Lung (tissue), 12 donors: Measurements from ENCODE around the gene TAGLN. TPM values are rescaled to one million over a fixed set of nuclear protein-coding genes. Genes with fewer than 3 reads are reported as not detected.
A peak's percentile ranks its signal among the peaks of the same experiment; 100 is the strongest.

Experiments used
- ATAC-seq: fragments of 200-7000 bp; cut with Tn5 transposase; one replicate; pipeline ENCODE4 v1.9.1; 2020; ENCODE audit warnings: moderate number of reproducible peaks; ENCODE audit not compliant: insufficient read depth, low FRiP score
- DNase-seq, 3 donors: peaks; one replicate each; pipeline ENCODE4 v3.0.0-alpha.2; 2013 to 2017
- H3K27ac ChIP-seq, 2 donors: one replicate each; pipeline ENCODE4 v1.5.1; 2013; ENCODE audit warnings: mild to moderate bottlenecking in 2 of 2, moderate library complexity in 2 of 2, control low read depth in 1 of 2, inconsistent platforms in 1 of 2, low read depth in 1 of 2, low read length in 1 of 2
- H3K27me3 ChIP-seq, 3 donors: one replicate each; pipeline ENCODE4 v1.5.1; 2013; ENCODE audit warnings: low read length in 2 of 3; ENCODE audit not compliant: control insufficient read depth in 3 of 3, insufficient read depth in 3 of 3
- H3K36me3 ChIP-seq, 4 donors: one replicate each; pipeline ENCODE4 v1.5.1; 2013; ENCODE audit warnings: low read length in 4 of 4, mild to moderate bottlenecking in 1 of 4, moderate library complexity in 1 of 4; ENCODE audit not compliant: control insufficient read depth in 4 of 4, insufficient read depth in 4 of 4
- H3K4me1 ChIP-seq, 5 donors: one replicate each; pipeline ENCODE4 v1.5.1; 2013; ENCODE audit warnings: low read length in 5 of 5, mild to moderate bottlenecking in 2 of 5, moderate library complexity in 1 of 5; ENCODE audit not compliant: control insufficient read depth in 5 of 5, insufficient read depth in 5 of 5
- H3K4me3 ChIP-seq: one replicate; pipeline ENCODE4 v1.5.1; 2013; ENCODE audit warnings: mild to moderate bottlenecking, control low read depth, moderate library complexity
- H3K9ac ChIP-seq, 2 donors: one replicate each; pipeline ENCODE4 v1.5.1; 2013; ENCODE audit warnings: low read length in 2 of 2, control low read depth in 1 of 2; ENCODE audit not compliant: insufficient read depth in 1 of 2
- H3K9me3 ChIP-seq, 4 donors: one replicate each; pipeline ENCODE4 v1.5.1; 2013; ENCODE audit warnings: low read length in 3 of 4, mild to moderate bottlenecking in 1 of 4, moderate library complexity in 1 of 4; ENCODE audit not compliant: control insufficient read depth in 4 of 4, insufficient read depth in 3 of 4
- WGBS, 2 donors: extraction: QIAGEN DNeasy Blood & Tissue Kit; methylation state at CpG; one replicate each; pipeline ENCODE4 v1.1.7; 2013; 5-methylcytosine and 5-hydroxymethylcytosine counted together
- polyA plus RNA-seq, 2 donors: library from polyadenylated mRNA; stranded (reverse); fragments of 200-250 nt; gene quantifications; one replicate each; pipeline ENCODE4 v1.2.1, GENCODE V29; 2013
- total RNA-seq, 2 donors: library from RNA; depleted of rRNA in 1 of 2; stranded (reverse); fragments of >200 nt in 1 of 2; gene quantifications; one replicate each; pipeline ENCODE4 v1.2.1, GENCODE V29; 2014 to 2021
- TF ChIP-seq, protein P1 (sequence below): IDR thresholded peaks from 2 replicates; pipeline ENCODE4 v1.5.1; 2012; ENCODE audit warnings: mild to moderate bottlenecking; ENCODE audit errors: control extremely low read depth, extremely low read depth
- donor health status: control.
- donor health status: control.
- donor health status: Bipolar disorder and iron deficiency.
- donor health status: healthy.
- donor health status: DM: yes; HTN: yes; CAD: no.

Gene TAGLN
- total and polyA plus RNA-seq, 4 donors: 172 to 683 (median 519) TPM

DNA sequence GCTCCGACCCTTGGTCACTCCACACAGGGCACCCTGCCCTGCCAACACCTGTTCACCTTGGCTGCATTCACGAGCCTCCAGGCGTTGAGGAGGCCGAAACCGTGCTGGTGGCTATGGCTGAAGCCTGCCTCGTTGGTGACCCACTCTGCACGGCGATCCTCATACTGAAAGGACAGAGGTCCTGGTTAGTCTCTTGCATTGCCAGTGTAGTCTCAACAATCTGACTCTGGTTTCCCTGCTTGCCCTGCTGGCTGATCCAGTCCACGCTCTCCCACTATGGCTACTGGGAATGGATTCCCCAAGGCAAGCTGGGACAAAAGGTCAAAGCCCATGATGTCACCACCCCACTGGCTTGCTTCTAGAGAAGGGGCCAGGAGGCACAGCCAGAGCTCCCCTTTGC is 19.8 kb downstream of the TAGLN start:
- H3K36me3 ChIP-seq: peaks cover 24 to 64% (median 34%) of the 10 kb centered on the region in 4 donors
- 92 to 94% methylated on average over 9 of the region's 9 CpGs for WGBS, 2 donors

DNA sequence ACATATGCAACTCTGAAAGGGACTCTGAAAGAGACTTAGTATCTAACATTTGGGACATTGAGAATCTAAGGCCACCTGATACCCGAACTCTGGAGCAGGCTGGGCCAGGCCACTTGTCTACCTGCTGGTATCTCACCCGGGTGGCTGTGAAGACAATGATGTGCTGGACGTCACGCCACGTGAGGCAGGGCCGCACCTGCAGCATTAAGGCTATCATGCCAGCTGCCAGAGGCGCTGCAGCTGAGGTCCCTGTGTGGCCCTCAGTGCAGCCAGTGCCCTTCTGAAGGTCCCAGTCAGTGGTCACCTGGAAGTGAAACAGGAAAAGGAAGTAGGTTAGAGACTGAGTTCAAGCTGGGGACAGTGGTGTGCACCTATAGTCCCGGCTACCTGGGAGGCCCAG is 20.3 kb downstream of the TAGLN start:
- WGBS, 2 donors: 92 to 93% methylated on average over 8 of the region's 8 CpGs
- no peak overlapping the region for H3K9ac ChIP-seq
- H3K4me1 ChIP-seq: peaks cover 0 to 20% (median 6%) of the 10 kb centered on the region in 5 donors
- H3K27me3 ChIP-seq: no peaks in the 10 kb centered on the region
- H3K4me3 ChIP-seq: no peak overlapping the region
- H3K9me3 ChIP-seq: no peaks in the 10 kb centered on the region
- peaks cover 22 to 60% (median 34%) of the 10 kb centered on the region in 4 donors for H3K36me3 ChIP-seq
- no peak overlapping the region for H3K27ac ChIP-seq
- TF ChIP-seq, protein P1, sequence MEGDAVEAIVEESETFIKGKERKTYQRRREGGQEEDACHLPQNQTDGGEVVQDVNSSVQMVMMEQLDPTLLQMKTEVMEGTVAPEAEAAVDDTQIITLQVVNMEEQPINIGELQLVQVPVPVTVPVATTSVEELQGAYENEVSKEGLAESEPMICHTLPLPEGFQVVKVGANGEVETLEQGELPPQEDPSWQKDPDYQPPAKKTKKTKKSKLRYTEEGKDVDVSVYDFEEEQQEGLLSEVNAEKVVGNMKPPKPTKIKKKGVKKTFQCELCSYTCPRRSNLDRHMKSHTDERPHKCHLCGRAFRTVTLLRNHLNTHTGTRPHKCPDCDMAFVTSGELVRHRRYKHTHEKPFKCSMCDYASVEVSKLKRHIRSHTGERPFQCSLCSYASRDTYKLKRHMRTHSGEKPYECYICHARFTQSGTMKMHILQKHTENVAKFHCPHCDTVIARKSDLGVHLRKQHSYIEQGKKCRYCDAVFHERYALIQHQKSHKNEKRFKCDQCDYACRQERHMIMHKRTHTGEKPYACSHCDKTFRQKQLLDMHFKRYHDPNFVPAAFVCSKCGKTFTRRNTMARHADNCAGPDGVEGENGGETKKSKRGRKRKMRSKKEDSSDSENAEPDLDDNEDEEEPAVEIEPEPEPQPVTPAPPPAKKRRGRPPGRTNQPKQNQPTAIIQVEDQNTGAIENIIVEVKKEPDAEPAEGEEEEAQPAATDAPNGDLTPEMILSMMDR: no peak
- DNase-seq (no peak), ATAC-seq (no peak)

More for the DNA sequence above, 19.8 kb downstream of the TAGLN start:
- no peak for ATAC-seq
- peak in 1 of 3 donors; percentile 4 for DNase-seq
- H3K27me3 ChIP-seq: no peaks in the 10 kb centered on the region
- H3K27ac ChIP-seq: peak overlapping the region in 1 of 2 donors; percentile 21
- peaks cover 0 to 20% (median 6%) of the 10 kb centered on the region in 5 donors for H3K4me1 ChIP-seq
- H3K9me3 ChIP-seq: no peaks in the 10 kb centered on the region
- no peak overlapping the region for H3K4me3 ChIP-seq
- H3K9ac ChIP-seq: no peak overlapping the region
- TF ChIP-seq, protein P1: no peak

DNA sequence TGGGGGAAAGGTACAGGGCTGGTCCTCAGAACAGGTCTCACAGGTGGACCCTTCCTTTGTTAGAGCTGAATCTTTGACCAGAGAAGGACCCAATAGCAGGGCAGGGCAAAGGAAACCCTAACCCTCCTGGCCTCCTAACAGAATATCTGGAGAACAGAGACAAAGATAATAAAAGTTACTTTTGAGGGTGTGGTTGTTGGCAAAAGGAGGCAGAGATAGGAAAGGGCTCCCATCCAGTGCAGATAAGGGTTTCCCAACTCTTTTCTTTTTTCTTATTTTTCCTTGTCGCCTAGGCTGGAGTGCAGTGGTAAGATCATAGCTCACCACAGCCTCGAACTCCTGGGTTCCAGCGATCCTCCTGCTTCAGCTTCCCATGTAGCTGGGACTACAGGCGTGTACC is 20.8 kb downstream of the TAGLN start:
- TF ChIP-seq, protein P1: no peak
- DNase-seq: no peak
- Histone ChIP-seq H3K27me3 (no peaks in the 10 kb centered on the region), H3K27ac (peak overlapping the region in 1 of 2 donors; percentile 34), H3K9me3 (no peaks in the 10 kb centered on the region), H3K9ac (no peak overlapping the region), H3K4me1 (peaks cover 0 to 20% (median 6%) of the 10 kb centered on the region in 5 donors), H3K4me3 (no peak overlapping the region), H3K36me3 (peaks cover 20 to 56% (median 32%) of the 10 kb centered on the region in 4 donors)
- ATAC-seq: no peak
- whole genome bisulfite sequencing, 2 donors: 92% methylated on average over 4 of the region's 4 CpGs

DNA sequence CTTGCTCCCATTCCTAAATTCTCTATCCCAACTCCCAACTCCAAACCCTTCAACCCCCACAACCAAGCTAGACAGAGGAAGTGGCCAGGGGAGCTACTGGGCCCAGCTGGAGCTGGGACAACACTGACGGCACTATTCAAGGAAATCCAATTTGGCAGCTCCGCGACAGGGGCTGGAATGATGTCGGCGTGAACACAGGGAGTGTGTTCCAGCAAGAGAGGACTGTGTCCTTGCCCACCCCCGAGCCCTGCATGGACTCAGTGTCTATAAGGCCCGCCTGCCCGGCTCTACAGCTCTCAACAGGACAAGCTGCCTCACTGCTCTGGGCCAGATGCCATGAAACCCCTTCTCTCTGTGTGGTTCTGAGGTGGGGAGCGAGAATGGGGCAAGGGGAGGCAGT is 21.4 kb downstream of the TAGLN start:
- 77 to 83% methylated on average over 9 of the region's 9 CpGs for WGBS, 2 donors
- no peaks in the 10 kb centered on the region for H3K9me3 ChIP-seq
- peak overlapping the region; percentile 27 to 66 for H3K27ac ChIP-seq
- no peak overlapping the region for H3K4me3 ChIP-seq
- no peaks in the 10 kb centered on the region for H3K27me3 ChIP-seq
- peaks cover 0 to 20% (median 6%) of the 10 kb centered on the region in 5 donors for H3K4me1 ChIP-seq
- peaks cover 20 to 60% (median 34%) of the 10 kb centered on the region in 4 donors for H3K36me3 ChIP-seq
- ATAC-seq: no peak
- TF ChIP-seq, protein P1: no peak
- no peak overlapping the region for H3K9ac ChIP-seq
- DNase-seq: peak in 2 of 3 donors; percentile 69 to 76
